ENCODE data around the gene TFB2M. TPM values are rescaled to one million over a fixed set of nuclear protein-coding genes. Genes with fewer than 3 reads are reported as not detected.

The TFB2M gene
- total RNA-seq, 1 donor from 2014 or later, result 17.3 TPM

GRCh38 chr1:246516126-246516525 is 49.9 kb downstream of the TFB2M start:
- no peaks in the 10 kb centered on the region for H3K4me1 ChIP-seq (ENCODE audit: insufficient read depth, low read length)
- H3K4me1 Mint-ChIP-seq (ENCODE audit: low read depth, unreplicated experiment), result no peaks in the 10 kb centered on the region
- FAIRE-seq (no peak), DNase-seq (ENCODE audit: low read depth) (no peak)
- H3K4me3 Mint-ChIP-seq (ENCODE audit: unreplicated experiment), result no peak overlapping the region
- no peak overlapping the region for H2AFZ ChIP-seq (ENCODE audit: low read depth, low read length)
- H3K27ac ChIP-seq (ENCODE audit: low read depth, low read length), result no peak overlapping the region
- no peaks in the 10 kb centered on the region for H3K27me3 ChIP-seq (ENCODE audit: insufficient read depth, low read length)
- no peaks in the 10 kb centered on the region for H3K36me3 ChIP-seq (ENCODE audit: insufficient read depth, low read length)
- H3K4me3 ChIP-seq (ENCODE audit: insufficient read depth, low read depth, low read length), result no peak overlapping the region
- peaks cover 39% of the 10 kb centered on the region for H3K9me3 ChIP-seq (ENCODE audit: insufficient read depth, low read depth, low read length)
- H3K27me3 Mint-ChIP-seq (ENCODE audit: low read depth, unreplicated experiment), result peaks cover 5% of the 10 kb centered on the region
- no peak overlapping the region for H3K4me2 ChIP-seq (ENCODE audit: low read length)
- TF ChIP-seq CTCF (IDR thresholded peaks at IDR 0.05; ENCODE audit: insufficient read depth, low read depth, low read length) (no peak), EZH2 (IDR thresholded peaks at IDR 0.05; ENCODE audit: insufficient read depth, low read length) (no peak)
- H3K36me3 Mint-ChIP-seq (ENCODE audit: low read depth, unreplicated experiment), result peaks cover 1% of the 10 kb centered on the region
- H3K9me3 Mint-ChIP-seq (ENCODE audit: unreplicated experiment), result peaks cover 25% of the 10 kb centered on the region
- H4K20me1 ChIP-seq (ENCODE audit: insufficient read depth, low read length), result no peaks in the 10 kb centered on the region
- H3K27ac Mint-ChIP-seq (ENCODE audit: unreplicated experiment), result no peak overlapping the region
- no peaks in the 10 kb centered on the region for H3K79me2 ChIP-seq (ENCODE audit: insufficient read depth, low read length)
- H3K9ac ChIP-seq (ENCODE audit: low read length), result no peak overlapping the region

- H3K27ac ChIP-seq (ENCODE audit: low read depth, low read length), result no peak overlapping the region
- no peaks in the 10 kb centered on the region for H3K4me1 ChIP-seq (ENCODE audit: insufficient read depth, low read length)
- Mint-ChIP-seq H3K4me3 (ENCODE audit: unreplicated experiment) (no peak overlapping the region), H3K4me1 (ENCODE audit: low read depth, unreplicated experiment) (no peaks in the 10 kb centered on the region), H3K36me3 (ENCODE audit: low read depth, unreplicated experiment) (peaks cover 1% of the 10 kb centered on the region), H3K9me3 (ENCODE audit: unreplicated experiment) (peaks cover 25% of the 10 kb centered on the region), H3K27ac (ENCODE audit: unreplicated experiment) (no peak overlapping the region), H3K27me3 (ENCODE audit: low read depth, unreplicated experiment) (peaks cover 5% of the 10 kb centered on the region)
- H3K4me2 ChIP-seq (ENCODE audit: low read length), result no peak overlapping the region
- H2AFZ ChIP-seq (ENCODE audit: low read depth, low read length), result no peak overlapping the region
- H4K20me1 ChIP-seq (ENCODE audit: insufficient read depth, low read length), result no peaks in the 10 kb centered on the region
- FAIRE-seq (no peak), DNase-seq (ENCODE audit: low read depth) (no peak)
- H3K36me3 ChIP-seq (ENCODE audit: insufficient read depth, low read length), result no peaks in the 10 kb centered on the region
- H3K4me3 ChIP-seq (ENCODE audit: insufficient read depth, low read depth, low read length), result no peak overlapping the region
- H3K9ac ChIP-seq (ENCODE audit: low read length), result no peak overlapping the region
- TF ChIP-seq EZH2 (IDR thresholded peaks at IDR 0.05; ENCODE audit: insufficient read depth, low read length) (no peak), CTCF (IDR thresholded peaks at IDR 0.05; ENCODE audit: insufficient read depth, low read depth, low read length) (no peak)
- no peaks in the 10 kb centered on the region for H3K79me2 ChIP-seq (ENCODE audit: insufficient read depth, low read length)
- H3K9me3 ChIP-seq (ENCODE audit: insufficient read depth, low read depth, low read length), result peaks cover 39% of the 10 kb centered on the region
- no peaks in the 10 kb centered on the region for H3K27me3 ChIP-seq (ENCODE audit: insufficient read depth, low read length)
Observed at GRCh38 chr1:246515390-246516005, 50.6 kb downstream of the TFB2M start.

- Histone ChIP-seq H4K20me1 (ENCODE audit: insufficient read depth, low read length) (no peaks in the 10 kb centered on the region), H3K9ac (ENCODE audit: low read length) (no peak overlapping the region), H3K36me3 (ENCODE audit: insufficient read depth, low read length) (no peaks in the 10 kb centered on the region), H3K79me2 (ENCODE audit: insufficient read depth, low read length) (no peaks in the 10 kb centered on the region), H3K4me3 (ENCODE audit: insufficient read depth, low read depth, low read length) (no peak overlapping the region), H3K27me3 (ENCODE audit: insufficient read depth, low read length) (no peaks in the 10 kb centered on the region), H3K27ac (ENCODE audit: low read depth, low read length) (no peak overlapping the region), H3K4me1 (ENCODE audit: insufficient read depth, low read length) (no peaks in the 10 kb centered on the region), H3K4me2 (ENCODE audit: low read length) (no peak overlapping the region), H3K9me3 (ENCODE audit: insufficient read depth, low read depth, low read length) (peaks cover 35% of the 10 kb centered on the region), H2AFZ (ENCODE audit: low read depth, low read length) (no peak overlapping the region)
- no peak overlapping the region for H3K4me3 Mint-ChIP-seq (ENCODE audit: unreplicated experiment)
- peaks cover 1% of the 10 kb centered on the region for H3K36me3 Mint-ChIP-seq (ENCODE audit: low read depth, unreplicated experiment)
- H3K9me3 Mint-ChIP-seq (ENCODE audit: unreplicated experiment), result peaks cover 25% of the 10 kb centered on the region
- no peak for TF ChIP-seq CTCF (IDR thresholded peaks at IDR 0.05; ENCODE audit: insufficient read depth, low read depth, low read length)
- no peak for TF ChIP-seq EZH2 (IDR thresholded peaks at IDR 0.05; ENCODE audit: insufficient read depth, low read length)
- DNase-seq (ENCODE audit: low read depth) (no peak), FAIRE-seq (no peak)
- H3K27ac Mint-ChIP-seq (ENCODE audit: unreplicated experiment), result no peak overlapping the region
- H3K4me1 Mint-ChIP-seq (ENCODE audit: low read depth, unreplicated experiment), result no peaks in the 10 kb centered on the region
- H3K27me3 Mint-ChIP-seq (ENCODE audit: low read depth, unreplicated experiment), result peaks cover 2% of the 10 kb centered on the region
Observed at GRCh38 chr1:246513619-246514343, 52.3 kb downstream of the TFB2M start.
